ENCODE measurements around the gene CDK1.
"Not testable (repeated sequence)": the region's sequence is repeated elsewhere in the genome, so short reads cannot be mapped to it uniquely, and the experiment has no call there.

Gene CDK1

DNA sequence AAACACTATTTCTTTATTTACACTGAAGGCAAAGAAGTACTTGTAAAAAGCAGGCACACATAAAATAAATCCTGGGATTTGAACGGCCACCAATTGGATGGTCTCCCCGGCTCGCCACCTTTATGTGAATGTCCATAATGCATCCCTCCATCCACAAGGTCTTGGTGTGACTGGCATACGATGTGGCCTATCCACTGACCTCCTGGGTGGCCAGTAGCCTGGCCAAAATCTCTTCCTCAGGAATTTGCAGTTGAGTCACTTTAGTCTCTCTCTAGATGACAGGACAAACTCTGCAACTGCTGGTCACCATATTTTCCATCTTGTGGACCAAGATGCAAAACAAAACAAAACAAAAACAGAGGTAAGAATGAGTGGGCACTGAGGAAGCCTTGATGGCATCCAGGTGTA, 39.1 kb downstream of the CDK1 start:
- no peak for DNase-seq

DNA sequence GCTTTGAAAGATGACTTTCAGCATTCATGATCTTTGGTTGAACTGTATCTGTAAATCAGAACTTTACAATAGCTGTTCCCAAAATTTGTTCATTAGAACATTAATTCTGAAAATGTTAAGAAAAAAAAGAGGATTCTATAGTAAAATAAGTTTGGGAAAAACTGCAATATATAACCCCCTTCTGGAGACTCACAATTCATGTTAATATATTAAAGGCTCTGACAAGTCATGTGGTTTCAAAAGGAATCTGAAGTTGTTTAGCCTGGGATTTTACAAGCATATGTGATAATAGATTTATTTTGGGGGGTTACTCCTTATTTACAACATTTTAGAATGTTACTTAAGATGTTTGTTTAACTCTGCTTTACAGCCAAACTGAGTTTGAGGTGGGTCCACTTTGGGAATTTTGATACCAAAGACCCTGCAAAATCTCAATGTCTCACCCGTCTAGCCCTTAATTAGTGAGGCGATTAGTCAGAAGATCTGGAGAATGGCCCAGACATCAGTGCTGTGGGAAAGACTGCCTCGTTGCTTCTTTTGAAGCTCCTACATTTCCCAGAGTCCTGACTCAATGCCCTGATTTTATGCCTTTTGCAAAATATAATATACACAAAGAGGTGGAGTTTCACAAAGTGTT, 40.0 kb downstream of the CDK1 start:
- DNase-seq: no peak

- no peak for DNase-seq
These were observed 41.0 kb downstream of the CDK1 start for GRCh38 chr10:60819271-60819670.

GRCh38 chr10:60820093-60820754, 41.9 kb downstream of the CDK1 start:
- no peak for DNase-seq

- DNase-seq: no peak
These were observed 43.4 kb downstream of the CDK1 start for GRCh38 chr10:60821656-60822055.

DNA sequence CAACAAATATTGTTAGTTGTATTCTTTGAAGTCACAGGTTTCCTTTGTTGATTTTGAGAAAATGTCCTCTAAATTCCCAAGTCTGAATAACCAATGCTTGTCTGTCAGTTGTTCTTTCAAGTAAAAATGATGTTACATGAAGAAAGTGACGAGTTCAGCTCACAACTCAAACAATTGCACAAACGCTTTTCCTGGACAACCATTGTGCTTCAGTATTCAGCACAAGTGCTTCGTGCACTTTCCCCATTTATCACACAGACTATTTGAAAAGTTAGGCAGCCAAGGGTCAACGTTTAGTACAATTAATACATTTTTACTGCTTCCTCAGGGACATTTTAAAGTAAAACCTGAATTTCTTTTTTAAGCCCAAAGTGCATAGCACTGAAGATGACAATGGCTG, 44.5 kb downstream of the CDK1 start:
- no peak for DNase-seq

DNA sequence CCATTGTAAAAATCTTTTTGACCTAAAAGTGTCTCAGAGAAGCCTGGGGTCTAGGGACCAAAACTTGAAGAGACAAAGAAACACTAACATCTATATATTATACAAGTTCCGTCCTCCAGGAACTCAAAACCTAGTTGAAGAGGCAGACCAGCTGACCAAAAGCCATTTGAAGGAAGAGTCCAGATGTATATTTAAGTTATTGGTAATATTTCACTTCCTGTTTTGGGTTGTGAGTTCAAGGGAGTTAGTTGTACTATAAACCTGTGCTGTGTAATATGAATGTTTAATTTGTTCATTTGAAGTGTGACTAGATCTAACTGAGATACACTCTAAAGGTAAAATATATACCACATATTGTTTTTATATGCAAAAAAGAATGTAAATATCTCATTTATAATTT, 45.0 kb downstream of the CDK1 start:
- DNase-seq: no peak

DNA sequence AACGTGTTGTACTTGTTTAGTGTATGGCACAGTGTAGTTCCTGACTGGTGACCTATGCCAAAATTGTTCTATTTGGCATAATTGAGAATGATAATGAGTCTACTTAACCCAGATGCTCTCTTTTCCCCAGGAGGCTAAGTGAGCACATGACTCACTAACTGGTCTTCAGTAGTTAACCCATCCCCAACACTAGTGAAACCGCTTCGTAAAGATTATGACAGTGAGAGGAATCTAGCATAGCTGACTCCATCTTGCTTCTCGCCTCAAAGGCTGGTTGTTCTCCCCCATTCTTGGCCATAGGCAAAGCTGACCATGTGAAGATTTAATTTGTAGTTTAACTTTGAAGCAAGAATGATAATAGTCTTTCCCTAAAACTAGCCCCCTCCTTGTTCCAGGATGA, 47.2 kb downstream of the CDK1 start:
- no peak for DNase-seq

DNA sequence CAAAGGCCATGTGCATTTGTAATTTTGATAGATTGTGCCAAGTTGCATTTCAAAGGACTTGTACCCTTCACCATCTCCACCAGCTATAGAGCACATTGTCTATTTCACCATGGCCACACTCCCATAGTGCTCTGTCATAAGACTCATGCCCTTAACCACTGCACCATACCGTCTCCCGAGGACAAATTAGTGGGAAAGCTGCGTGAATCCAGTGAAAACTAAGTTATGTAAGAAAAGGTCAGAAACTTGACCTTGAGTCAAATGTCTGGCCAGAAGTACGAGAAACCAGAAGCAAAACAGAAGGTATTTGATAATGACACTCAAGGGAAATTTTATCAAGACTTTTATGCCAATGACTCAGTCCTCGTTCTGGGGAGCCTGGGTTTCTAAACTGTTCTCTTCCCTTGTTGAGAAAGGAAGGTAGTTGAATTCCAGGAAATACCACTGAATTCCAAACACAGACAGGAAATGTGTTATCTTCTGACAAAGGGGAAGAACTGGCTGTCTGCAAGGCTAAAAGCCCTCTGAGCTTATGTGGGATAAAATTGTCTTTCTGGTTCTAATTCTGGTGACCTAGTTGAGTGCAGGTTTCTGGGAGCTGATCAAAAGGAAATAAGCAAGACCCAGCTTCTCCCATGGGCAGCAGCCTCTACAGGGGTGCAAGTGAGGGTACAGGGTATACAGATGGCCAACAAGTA, 49.7 kb downstream of the CDK1 start:
- no peak for DNase-seq

- no peak for DNase-seq
These were observed 50.2 kb downstream of the CDK1 start for GRCh38 chr10:60828489-60828852.

GRCh38 chr10:60832136-60832535, 53.9 kb downstream of the CDK1 start:
- not testable (repeated sequence) for DNase-seq

- no peak for DNase-seq
These were observed 56.1 kb downstream of the CDK1 start for GRCh38 chr10:60834401-60834800.

GRCh38 chr10:60835049-60835448, 56.8 kb downstream of the CDK1 start:
- no peak for DNase-seq

- not testable (repeated sequence) for DNase-seq
These were observed 62.9 kb downstream of the CDK1 start for GRCh38 chr10:60841227-60841626.

DNA sequence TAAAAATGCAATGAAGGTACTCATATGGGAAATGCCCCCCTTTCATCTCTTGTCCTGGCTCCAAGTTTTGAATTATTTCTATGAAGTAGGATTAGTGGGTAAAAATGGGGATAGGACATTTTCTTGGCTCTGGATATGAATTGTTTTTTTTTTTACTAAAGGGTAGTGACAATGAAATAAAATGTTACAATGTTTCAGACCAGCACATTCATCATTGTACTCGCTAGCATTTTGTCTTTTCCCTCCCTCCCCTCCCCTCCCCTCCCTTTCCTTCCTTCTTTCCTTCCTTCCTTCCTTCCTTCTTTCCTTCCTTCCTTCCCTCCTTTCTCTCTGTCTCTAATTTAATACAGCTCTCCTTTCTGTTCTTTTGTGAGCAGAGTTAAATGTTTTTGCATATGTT, 64.4 kb downstream of the CDK1 start:
- DNase-seq: no peak
